Measurements from ENCODE around the gene KIAA1671.
"Not testable (repeated sequence)": the region's sequence is repeated elsewhere in the genome, so short reads cannot be mapped to it uniquely, and the experiment has no call there.

DNA sequence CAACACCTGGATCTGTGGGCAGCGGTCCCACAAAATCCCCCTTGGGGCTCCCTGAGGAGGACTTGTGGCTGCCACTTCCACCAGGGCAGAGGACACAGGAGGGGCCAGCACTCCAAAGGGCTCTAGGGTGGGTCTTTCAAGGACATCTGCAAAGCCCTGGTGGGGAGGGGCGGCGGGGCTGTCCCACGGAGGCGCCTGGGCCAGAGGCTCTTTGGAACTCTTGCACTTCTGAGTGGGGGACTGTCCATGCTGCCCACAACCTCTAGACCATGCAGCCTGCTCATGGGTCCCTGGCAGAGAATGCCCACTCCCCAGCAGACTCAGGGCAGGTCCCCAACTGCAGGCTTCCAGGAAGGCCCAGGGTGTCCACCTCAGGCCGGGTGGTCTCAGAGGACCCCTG, 225.8 kb downstream of the KIAA1671 start:
- not testable (repeated sequence) for TF ChIP-seq JUND (IDR thresholded peaks at IDR 0.05); CTCF (IDR thresholded peaks at IDR 0.05; ENCODE audit: low read depth, low read length, missing input control); GABPA (IDR thresholded peaks at IDR 0.05 in 1 of 2, conservative IDR thresholded peaks at IDR 0.05 in 1 of 2); RAD21 (IDR thresholded peaks at IDR 0.05); MAX (IDR thresholded peaks at IDR 0.05); TAF1 (conservative IDR thresholded peaks at IDR 0.05); YY1 (IDR thresholded peaks at IDR 0.05); REST (IDR thresholded peaks at IDR 0.05); HNF4A (conservative IDR thresholded peaks at IDR 0.05); SP1 (IDR thresholded peaks at IDR 0.05)
- TF ChIP-seq, protein P1, sequence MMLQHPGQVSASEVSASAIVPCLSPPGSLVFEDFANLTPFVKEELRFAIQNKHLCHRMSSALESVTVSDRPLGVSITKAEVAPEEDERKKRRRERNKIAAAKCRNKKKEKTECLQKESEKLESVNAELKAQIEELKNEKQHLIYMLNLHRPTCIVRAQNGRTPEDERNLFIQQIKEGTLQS (IDR thresholded peaks at IDR 0.05): not testable (repeated sequence)

Measured in liver (tissue), 3 donors.